Breast epithelium (tissue), 4 donors: ENCODE results near the gene TUBA4B. TPM values are rescaled to one million over a fixed set of nuclear protein-coding genes. Genes with fewer than 3 reads are reported as not detected.

Experiments
- DNase-seq, 2 donors: peaks; one replicate each; pipeline ENCODE4 v3.0.0-alpha.2; 2019; ENCODE audit warnings: low spot score in 2 of 2
- H3K27ac ChIP-seq, 2 donors: fragments of 200-600 bp; sonication (generic) in 1 of 2; one replicate each; pipeline ENCODE4 v1.5.1; 2016 to 2019; ENCODE audit warnings: mild to moderate bottlenecking in 1 of 2
- H3K27me3 ChIP-seq, 2 donors: fragments of 200-600 bp; sonication (generic) in 1 of 2; one replicate each; pipeline versions ENCODE4 v1.5.1 to v1.6.0; 2017 to 2019; ENCODE audit warnings: control low read depth in 1 of 2, mild to moderate bottlenecking in 1 of 2
- H3K36me3 ChIP-seq: fragments of 200-600 bp; one replicate; pipeline ENCODE4 v1.5.1; 2019
- H3K4me1 ChIP-seq, 2 donors: fragments of 200-600 bp; sonication (generic); one replicate each; pipeline ENCODE4 v1.5.1; 2016 to 2019; ENCODE audit warnings: control low read depth in 1 of 2
- H3K4me3 ChIP-seq, 3 donors: fragments of 200-600 bp; sonication (generic); 1 replicate in 2 of 3; 2 replicates in 1 of 3; pipeline ENCODE4 v1.5.1; 2016 to 2019; ENCODE audit warnings: mild to moderate bottlenecking in 3 of 3, moderate library complexity in 2 of 3
- H3K9me3 ChIP-seq, 2 donors: fragments of 200-600 bp; sonication (generic) in 1 of 2; one replicate each; pipeline ENCODE4 v1.5.1; 2016 to 2019; ENCODE audit warnings: control low read depth in 1 of 2
- POLR2A ChIP-seq: fragments of 450-650 bp; IDR thresholded peaks from one replicate; pipeline ENCODE4 v1.6.1; 2016; ENCODE audit warnings: antibody characterized with exemption, mild to moderate bottlenecking, moderate library complexity
- POLR2AphosphoS5 ChIP-seq, 3 donors: sonication (generic); formaldehyde crosslinking; IDR thresholded peaks; one replicate each; pipeline ENCODE4 v1.6.1; 2017; ENCODE audit warnings: antibody characterized with exemption in 3 of 3
- intact Hi-C: fragments of 100-400 bp; cut with DNase I; formaldehyde crosslinking; loops from one replicate; pipeline ENCODE4 v1.15.1; 2023; ENCODE audit warnings: low total_unique reads
- total RNA-seq, 3 donors: library from RNA; depleted of rRNA; stranded (reverse); fragments of >200 nt; gene quantifications; one replicate each; pipeline ENCODE4 v1.1.0, GENCODE V29; 2016
- TF ChIP-seq, protein P1 (sequence below), 3 donors: fragments of 450-650 bp; IDR thresholded peaks; one replicate each; pipeline ENCODE4 v1.5.1; 2016 to 2017; ENCODE audit warnings: antibody characterized with exemption in 3 of 3, mild to moderate bottlenecking in 3 of 3, moderate library complexity in 3 of 3

TUBA4B gene
- total RNA-seq, 3 donors from 2014 or later, result 0.16 TPM; not detected in 2

DNA sequence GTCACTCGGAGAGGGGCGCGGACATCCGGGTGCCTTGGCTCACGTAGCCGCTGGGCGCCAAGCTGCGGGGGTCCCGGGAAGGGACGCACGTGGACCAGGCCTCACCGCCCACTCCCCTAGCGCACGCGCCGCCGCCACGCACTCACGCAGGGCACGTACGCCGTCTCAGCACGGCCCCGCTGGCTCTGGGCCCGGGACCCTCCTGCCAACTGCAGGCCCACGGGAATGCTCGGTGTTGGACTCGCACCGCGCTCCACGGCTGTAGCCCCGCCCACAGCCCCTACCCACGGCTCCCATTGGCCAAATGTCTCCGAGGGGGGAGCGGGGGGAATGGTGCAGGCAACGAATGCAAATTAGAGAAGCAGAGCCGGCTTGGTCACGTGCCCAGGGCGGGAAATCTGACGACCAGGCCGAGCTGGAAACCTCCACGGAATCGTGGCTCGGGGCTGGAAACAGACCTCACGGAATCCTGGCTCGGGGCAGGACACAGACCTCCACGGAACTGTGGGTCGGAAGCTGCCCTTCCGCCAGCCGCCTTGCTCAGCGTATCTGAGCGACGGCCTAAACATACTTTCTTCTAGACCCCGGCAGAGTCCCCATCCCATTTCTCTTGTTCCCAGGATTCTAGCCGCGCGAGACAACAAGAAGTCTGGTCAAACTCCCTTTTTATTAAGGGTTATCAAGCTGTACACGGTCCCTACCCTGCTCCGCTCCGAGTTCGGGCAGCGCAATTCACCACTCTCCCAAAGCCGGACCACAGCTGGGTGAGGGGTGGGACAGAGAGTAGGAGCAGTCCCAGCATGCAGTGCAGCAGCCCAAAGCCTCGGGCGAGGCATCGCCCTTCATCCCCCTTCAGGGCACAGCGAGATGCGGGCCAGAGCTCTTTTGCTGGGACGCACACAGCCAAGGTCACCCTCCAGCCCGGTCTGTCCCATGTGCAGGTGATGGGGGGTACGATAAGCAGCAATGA lies 34.0 kb upstream of the TUBA4B start, which contains the start of gene ABCB6:
ABCB6 (minus strand) TSS at position 227 of the 970 bp plus-strand sequence. CDS start 285 bp downstream, outside the sequence.
- peak; percentile 57 to 77 (median 77) for TF ChIP-seq POLR2AphosphoS5 (IDR thresholded peaks at IDR 0.05)
- peak; percentile 29 for TF ChIP-seq POLR2A
- TF ChIP-seq, protein P1, sequence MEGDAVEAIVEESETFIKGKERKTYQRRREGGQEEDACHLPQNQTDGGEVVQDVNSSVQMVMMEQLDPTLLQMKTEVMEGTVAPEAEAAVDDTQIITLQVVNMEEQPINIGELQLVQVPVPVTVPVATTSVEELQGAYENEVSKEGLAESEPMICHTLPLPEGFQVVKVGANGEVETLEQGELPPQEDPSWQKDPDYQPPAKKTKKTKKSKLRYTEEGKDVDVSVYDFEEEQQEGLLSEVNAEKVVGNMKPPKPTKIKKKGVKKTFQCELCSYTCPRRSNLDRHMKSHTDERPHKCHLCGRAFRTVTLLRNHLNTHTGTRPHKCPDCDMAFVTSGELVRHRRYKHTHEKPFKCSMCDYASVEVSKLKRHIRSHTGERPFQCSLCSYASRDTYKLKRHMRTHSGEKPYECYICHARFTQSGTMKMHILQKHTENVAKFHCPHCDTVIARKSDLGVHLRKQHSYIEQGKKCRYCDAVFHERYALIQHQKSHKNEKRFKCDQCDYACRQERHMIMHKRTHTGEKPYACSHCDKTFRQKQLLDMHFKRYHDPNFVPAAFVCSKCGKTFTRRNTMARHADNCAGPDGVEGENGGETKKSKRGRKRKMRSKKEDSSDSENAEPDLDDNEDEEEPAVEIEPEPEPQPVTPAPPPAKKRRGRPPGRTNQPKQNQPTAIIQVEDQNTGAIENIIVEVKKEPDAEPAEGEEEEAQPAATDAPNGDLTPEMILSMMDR (IDR thresholded peaks at IDR 0.05), result no peak
- H3K9me3 ChIP-seq, result no peaks in the 10 kb centered on the region
- DNase-seq, result peak; percentile 94
- peaks cover 9 to 17% of the 10 kb centered on the region in 2 donors for H3K4me1 ChIP-seq
- H3K4me3 ChIP-seq, result peak within 1 kb of the TSS; percentile 55 to 86 (median 66)
- intact Hi-C loops, result no loop called here
- no peaks in the 10 kb centered on the region for H3K27me3 ChIP-seq
- H3K36me3 ChIP-seq, result peaks cover 3% of the 10 kb centered on the region
- H3K27ac ChIP-seq, result peak within 1 kb of the TSS; percentile 79 to 95

GRCh38 chr2:219219784-219220532 lies 33.1 kb upstream of the TUBA4B start:
- Histone ChIP-seq H3K27ac (peak overlapping the region in 1 of 2 donors; percentile 0), H3K36me3 (peaks cover 6% of the 10 kb centered on the region), H3K9me3 (no peaks in the 10 kb centered on the region), H3K4me1 (peaks cover 9 to 17% of the 10 kb centered on the region in 2 donors), H3K4me3 (no peak overlapping the region), H3K27me3 (no peaks in the 10 kb centered on the region)
- no peak for TF ChIP-seq POLR2A
- TF ChIP-seq POLR2AphosphoS5 (IDR thresholded peaks at IDR 0.05), result no peak
- TF ChIP-seq, protein P1 (IDR thresholded peaks at IDR 0.05), result no peak
- intact Hi-C loops, result no loop called here
- no peak for DNase-seq

GRCh38 chr2:219220652-219221402 lies 32.2 kb upstream of the TUBA4B start:
- Histone ChIP-seq H3K27me3 (no peaks in the 10 kb centered on the region), H3K4me3 (no peak overlapping the region), H3K9me3 (no peaks in the 10 kb centered on the region), H3K27ac (no peak overlapping the region), H3K36me3 (peaks cover 12% of the 10 kb centered on the region), H3K4me1 (peaks cover 9 to 17% of the 10 kb centered on the region in 2 donors)
- intact Hi-C loops, result no loop called here
- no peak for DNase-seq
- TF ChIP-seq, protein P1 (IDR thresholded peaks at IDR 0.05), result no peak
- no peak for TF ChIP-seq POLR2AphosphoS5 (IDR thresholded peaks at IDR 0.05)

DNA sequence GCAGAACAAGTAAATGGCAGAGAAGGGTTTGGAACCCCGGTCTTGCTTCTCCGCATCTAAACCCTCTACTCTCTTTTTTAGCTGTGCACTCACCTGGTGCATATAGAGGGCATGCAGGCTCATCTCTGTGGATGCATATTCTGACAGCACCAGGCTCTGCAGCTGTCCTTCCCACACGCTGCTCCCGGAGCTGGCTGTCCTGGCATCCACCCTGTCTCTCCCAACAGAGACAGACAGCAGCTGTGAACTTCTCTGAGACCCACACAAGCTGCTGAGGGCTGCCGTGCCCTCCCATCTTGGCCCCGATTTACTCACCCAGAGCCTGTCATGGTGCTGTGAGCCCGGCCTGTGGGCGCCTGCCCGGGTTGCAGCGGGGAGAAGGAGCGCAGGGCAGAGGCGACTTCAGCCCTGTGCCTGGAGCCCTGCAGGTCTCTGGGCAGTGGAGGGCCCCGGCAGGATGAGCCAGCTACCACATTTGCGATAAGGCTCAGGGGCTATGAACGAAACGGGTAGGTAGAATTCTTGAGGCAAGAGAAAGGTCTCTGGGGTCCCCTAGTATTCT lies 31.0 kb upstream of the TUBA4B start:
- intact Hi-C loops, result no loop called here
- H3K27me3 ChIP-seq, result no peaks in the 10 kb centered on the region
- no peak for DNase-seq
- TF ChIP-seq POLR2AphosphoS5 (IDR thresholded peaks at IDR 0.05) (no peak), POLR2A (no peak)
- peaks cover 8 to 17% of the 10 kb centered on the region in 2 donors for H3K4me1 ChIP-seq
- peaks cover 12% of the 10 kb centered on the region for H3K36me3 ChIP-seq
- no peak overlapping the region for H3K4me3 ChIP-seq
- H3K9me3 ChIP-seq, result no peaks in the 10 kb centered on the region
- no peak overlapping the region for H3K27ac ChIP-seq
